ENCODE measurements around the gene ZFP69.

ZFP69 gene

DNA sequence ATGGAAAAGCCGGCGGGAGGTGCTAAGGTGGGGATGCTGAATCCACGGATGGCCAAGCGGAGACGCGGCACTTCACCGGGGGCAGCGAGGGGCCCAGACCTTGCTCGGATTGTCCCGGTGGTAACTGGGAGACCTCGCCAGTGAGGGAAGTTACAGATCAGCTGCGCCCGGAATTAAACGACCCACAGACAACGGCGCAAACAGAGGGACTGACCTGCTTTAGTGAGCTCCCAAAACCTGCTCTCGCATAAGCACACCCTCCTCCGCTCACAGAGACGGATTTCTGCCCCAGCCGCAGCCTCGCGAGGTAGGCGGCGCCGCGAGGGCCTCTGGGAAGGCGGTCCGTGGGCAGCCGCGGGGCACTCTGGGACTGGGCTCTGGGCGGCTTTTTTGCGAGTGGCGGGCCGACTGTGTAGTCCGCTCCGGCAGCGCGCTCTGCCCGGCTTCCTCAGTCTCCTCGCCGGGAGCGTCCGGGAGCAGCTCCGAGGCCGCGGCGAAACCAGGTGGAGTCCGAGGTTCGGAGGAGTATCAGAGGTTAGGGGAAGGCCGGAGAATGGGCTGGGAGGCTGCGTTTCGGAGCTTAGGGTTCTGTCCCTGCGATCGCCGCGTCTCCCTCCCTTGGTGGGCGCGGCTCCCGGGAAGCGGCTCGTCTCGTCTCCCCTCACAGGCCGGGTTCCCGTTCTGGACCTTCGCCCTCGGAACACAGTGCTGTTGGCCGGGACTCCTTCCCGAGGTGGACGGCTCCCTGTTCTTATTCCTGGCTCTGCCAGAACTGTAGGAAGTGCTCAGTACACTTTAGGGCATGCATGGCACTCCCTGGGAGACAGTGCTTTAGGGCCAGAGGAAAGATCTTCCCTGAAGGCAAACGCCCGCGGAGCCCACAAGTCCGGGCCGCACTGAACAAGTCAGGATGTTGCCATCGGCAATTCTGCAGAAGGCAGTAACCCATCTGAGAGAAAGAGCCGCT lies 31.6 kb downstream of the ZFP69 start, which contains the start of gene EXO5:
Gene EXO5 (plus strand): TSS at position 393 of the 967 bp plus-strand sequence. CDS start 5,778 bp downstream, outside the sequence.
- DNase-seq (ENCODE audit: low spot score), result peak; percentile 82

DNA sequence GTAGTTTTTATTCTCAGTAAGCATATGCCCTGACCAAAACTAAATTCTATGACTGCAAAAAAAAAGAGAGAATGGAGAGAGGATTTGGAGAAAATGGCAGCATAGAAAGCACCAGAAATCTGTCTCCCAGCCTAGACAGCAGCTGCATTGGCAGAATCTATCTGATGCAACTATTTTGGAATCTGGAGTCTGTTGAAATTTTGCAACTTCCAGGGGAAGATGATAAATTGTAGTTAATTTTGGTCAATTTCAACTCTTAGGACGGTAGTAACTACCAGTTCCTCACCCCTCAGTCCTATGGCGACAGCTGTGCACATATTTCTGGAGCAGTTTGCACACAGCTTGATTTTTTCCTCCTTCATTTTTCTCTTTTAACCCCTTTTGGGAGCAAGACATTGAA lies 42.4 kb downstream of the ZFP69 start:
- no peak for DNase-seq (ENCODE audit: low spot score)

DNA sequence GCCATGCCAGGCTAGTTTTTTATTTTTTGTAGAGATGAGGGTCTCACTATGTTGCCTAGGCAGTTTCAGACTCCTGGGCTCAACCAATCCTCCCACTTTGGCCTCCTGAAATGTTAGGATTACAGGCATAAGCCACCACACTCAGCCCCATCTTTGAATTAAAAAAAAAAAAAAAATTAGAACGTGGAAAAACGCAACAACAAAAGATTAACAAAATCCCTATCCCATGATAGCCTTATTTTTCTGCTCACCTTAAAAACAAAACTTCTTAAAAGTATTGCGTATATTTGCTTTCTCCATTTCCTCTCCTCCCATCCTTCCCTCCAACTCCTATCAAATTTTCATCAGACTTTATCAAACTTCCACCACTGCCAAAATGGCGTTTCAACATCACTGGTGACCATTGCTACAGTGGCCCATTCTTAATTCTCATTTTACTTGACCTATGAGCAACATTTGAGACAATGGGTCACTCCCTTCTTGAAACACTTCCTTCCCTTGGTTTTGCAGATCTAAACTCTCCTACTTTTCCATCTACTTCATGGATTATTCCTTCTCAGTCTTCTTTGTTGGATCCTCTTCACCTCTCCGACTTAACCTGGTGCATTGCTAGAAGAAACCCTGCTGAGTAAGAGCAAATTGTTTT lies 53.8 kb downstream of the ZFP69 start:
- peak; percentile 6 for DNase-seq (ENCODE audit: low spot score)

DNA sequence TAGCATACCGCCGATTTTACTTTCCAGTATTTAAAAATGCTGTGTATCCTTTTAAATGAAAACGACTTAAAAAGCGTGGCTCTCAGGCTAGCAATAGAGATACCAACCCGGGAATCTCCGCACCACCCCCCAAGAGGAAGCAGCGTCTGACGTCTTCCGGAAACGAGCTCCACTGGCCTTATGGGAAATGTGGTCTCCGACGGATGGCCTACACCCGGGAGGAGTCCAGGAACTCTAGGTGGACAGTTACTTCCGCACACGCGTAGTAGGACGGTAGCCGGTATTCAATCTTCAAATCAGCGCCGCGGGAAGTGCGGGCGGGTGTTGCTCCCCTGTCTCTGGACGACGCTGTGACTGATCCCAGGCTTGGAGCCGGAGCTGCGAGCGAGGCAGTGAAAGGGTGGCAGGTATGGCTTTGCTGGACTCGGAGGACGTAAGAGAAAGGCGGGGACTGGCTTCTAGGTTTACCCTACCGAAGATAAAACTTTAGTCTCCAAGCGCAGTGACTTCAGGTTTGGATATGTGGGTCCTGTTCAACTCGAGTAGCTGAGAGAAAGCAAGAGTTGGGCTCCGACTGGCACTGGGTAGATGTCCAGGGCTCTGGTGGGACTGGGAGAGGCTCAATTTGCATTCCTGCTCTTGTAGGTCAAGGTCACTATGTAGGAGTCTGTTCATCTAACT lies 54.4 kb downstream of the ZFP69 start, which contains the start of gene ZNF684:
Gene ZNF684 (plus strand): TSS at position 257 of the 681 bp plus-strand sequence. CDS start 1,530 bp downstream, outside the sequence.
- peak; percentile 91 for DNase-seq (ENCODE audit: low spot score)

- DNase-seq (ENCODE audit: low spot score), result no peak
Measured at GRCh38 chr1:40532062-40532389, 54.9 kb downstream of the ZFP69 start.

- DNase-seq (ENCODE audit: low spot score), result peak; percentile 43
Measured at GRCh38 chr1:40532844-40533424, 55.8 kb downstream of the ZFP69 start.

DNA sequence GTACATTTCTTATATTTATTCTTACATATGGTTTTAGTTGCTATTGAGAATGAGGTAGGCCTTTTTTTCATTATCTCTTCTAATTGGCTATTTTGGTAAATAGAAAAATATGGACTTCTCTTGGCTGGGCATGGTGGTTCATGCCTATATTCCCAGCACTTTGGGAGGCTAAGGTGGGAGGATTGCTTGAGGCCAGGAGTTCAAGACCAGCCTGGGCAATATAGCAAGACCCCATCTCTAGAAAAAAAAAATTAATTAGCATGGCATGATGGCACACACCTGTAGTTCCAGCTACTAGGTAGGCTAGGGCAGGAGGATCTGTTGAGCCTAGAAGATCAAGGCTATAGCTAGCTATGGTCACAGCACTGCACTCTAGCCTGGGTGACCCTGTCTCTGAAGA lies 57.5 kb downstream of the ZFP69 start:
- DNase-seq (ENCODE audit: low spot score), result no peak

- no peak for DNase-seq (ENCODE audit: low spot score)
Measured at GRCh38 chr1:40535732-40536131, 58.6 kb downstream of the ZFP69 start.

DNA sequence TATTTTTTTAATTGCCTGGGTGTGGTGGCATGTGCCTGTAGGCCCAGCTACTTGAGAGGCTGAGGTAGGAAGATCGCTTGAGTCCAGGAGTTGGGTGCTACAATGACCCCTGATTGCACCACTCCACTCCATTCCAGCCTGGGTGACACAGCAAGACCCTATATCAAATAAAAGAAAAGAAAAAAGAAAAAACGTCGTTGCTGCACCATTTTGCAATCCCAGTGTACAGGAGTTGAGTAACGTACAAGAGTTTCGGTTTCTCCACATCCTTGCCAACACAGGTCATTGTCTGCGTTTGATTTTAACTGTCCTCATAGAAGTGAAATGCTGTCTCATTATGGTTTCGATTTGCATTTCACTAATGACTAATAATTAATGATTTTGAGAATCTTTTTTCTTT lies 62.2 kb downstream of the ZFP69 start:
- no peak for DNase-seq (ENCODE audit: low spot score)
